Smooth muscle cell (in vitro differentiated cells): ENCODE results near the gene OR5P2. TPM values are rescaled to one million over a fixed set of nuclear protein-coding genes. Genes with fewer than 3 reads are reported as not detected.

Experiments used
- DNase-seq: peaks from one replicate; lab custom pipeline; 2025; ENCODE audit not compliant: unreplicated experiment; lab: John Stamatoyannopoulos, UW
- H2AFZ ChIP-seq: fragments of 200-600 bp; sonication (generic); 2 replicates; pipeline ENCODE4 v1.6.0; 2016; ENCODE audit warnings: antibody characterized with exemption, low read depth, mild to moderate bottlenecking
- H3F3A ChIP-seq: fragments of 200-600 bp; sonication (generic); 2 replicates; pipeline ENCODE4 v1.6.0; 2017; ENCODE audit warnings: antibody characterized with exemption, low read depth
- H3K27ac ChIP-seq: fragments of 200-600 bp; sonication (generic); 2 replicates; pipeline ENCODE4 v1.5.1; 2016; ENCODE audit warnings: low read depth, mild to moderate bottlenecking
- H3K27me3 ChIP-seq: fragments of 200-600 bp; sonication (generic); 2 replicates; pipeline ENCODE4 v1.6.1; 2016; ENCODE audit warnings: low read depth, mild to moderate bottlenecking
- H3K36me3 ChIP-seq: fragments of 200-600 bp; sonication (generic); 2 replicates; pipeline ENCODE4 v1.5.1; 2016; ENCODE audit warnings: low read depth
- H3K4me1 ChIP-seq: fragments of 200-600 bp; sonication (generic); 2 replicates; pipeline ENCODE4 v1.5.1; 2016; ENCODE audit warnings: low read depth
- H3K4me2 ChIP-seq: fragments of 200-600 bp; sonication (generic); 2 replicates; pipeline ENCODE4 v1.6.0; 2016; ENCODE audit warnings: mild to moderate bottlenecking
- H3K4me3 ChIP-seq: fragments of 200-600 bp; sonication (generic); 2 replicates; pipeline ENCODE4 v1.5.1; 2016; ENCODE audit warnings: mild to moderate bottlenecking
- H3K79me2 ChIP-seq: fragments of 200-600 bp; sonication (generic); 2 replicates; pipeline ENCODE4 v1.6.0; 2016; ENCODE audit warnings: low read depth, mild to moderate bottlenecking
- H3K9ac ChIP-seq: fragments of 200-600 bp; sonication (generic); 2 replicates; pipeline ENCODE4 v1.6.0; 2016; ENCODE audit warnings: low read depth
- H3K9me3 ChIP-seq: fragments of 200-600 bp; sonication (generic); replicated peaks from 2 replicates; pipeline ENCODE4 v1.5.1; 2016; ENCODE audit warnings: low read depth
- H4K20me1 ChIP-seq: fragments of 200-600 bp; sonication (generic); 2 replicates; pipeline ENCODE4 v1.6.0; 2016; ENCODE audit warnings: low read depth
- CTCF ChIP-seq: fragments of 200-600 bp; sonication (generic); IDR thresholded peaks from 2 replicates; pipeline ENCODE4 v1.5.1; 2017; ENCODE audit warnings: borderline replicate concordance, mild to moderate bottlenecking, antibody characterized with exemption; ENCODE audit not compliant: insufficient read depth, poor library complexity, severe bottlenecking
- WGBS: methylation state at CpG from one replicate; pipeline ENCODE4 v1.1.7; 2016; ENCODE audit warnings: low lambda C conversion rate; 5-methylcytosine and 5-hydroxymethylcytosine counted together
- polyA plus RNA-seq: library from polyadenylated mRNA; unstranded; fragments of >200 nt; fragmentation: Nextera tagmentation; extraction: Ambion mirVana; gene quantifications from 2 replicates; pipeline ENCODE4 v1.2.1, GENCODE V29; 2016
- total RNA-seq: library from RNA; depleted of rRNA; stranded (reverse); fragments of >200 nt; gene quantifications from 2 replicates; pipeline ENCODE4 v1.2.3, GENCODE V29; 2014

OR5P2 gene
- total RNA-seq (0.54 and 0.76 TPM in 2 replicates), polyA plus RNA-seq (0.45 TPM in 1 of 2 replicates, not detected in the other)

GRCh38 chr11:7796842-7797241 is at the start of gene OR5P2:
TSS of gene OR5P2 (minus strand) at chr11:7796942. CDS start at chr11:7796942, 0 bp downstream.
- H3K36me3 ChIP-seq: no peaks in the 10 kb centered on the region
- H2AFZ ChIP-seq: no peak within 1 kb of the TSS
- no peak within 1 kb of the TSS for H3K4me3 ChIP-seq
- no peak for TF ChIP-seq CTCF
- no peaks in the 10 kb centered on the region for H3K4me1 ChIP-seq
- no peak within 1 kb of the TSS for H3K27ac ChIP-seq
- no peaks in the 10 kb centered on the region for H3F3A ChIP-seq
- H3K79me2 ChIP-seq: no peaks in the 10 kb centered on the region
- H3K9ac ChIP-seq: no peak within 1 kb of the TSS
- no peak within 1 kb of the TSS for H3K4me2 ChIP-seq
- no peaks in the 10 kb centered on the region for H3K9me3 ChIP-seq
- WGBS: 91% methylated on average over 5 of the region's 5 CpGs
- no peak for DNase-seq
- no peaks in the 10 kb centered on the region for H3K27me3 ChIP-seq
- H4K20me1 ChIP-seq: no peaks in the 10 kb centered on the region

- Histone ChIP-seq H3K27me3 (no peaks in the 10 kb centered on the region), H3K9me3 (no peaks in the 10 kb centered on the region), H3K27ac (no peak overlapping the region), H3K4me2 (no peak overlapping the region), H3K36me3 (no peaks in the 10 kb centered on the region), H3K4me1 (no peaks in the 10 kb centered on the region), H3K79me2 (no peaks in the 10 kb centered on the region), H4K20me1 (no peaks in the 10 kb centered on the region), H3K9ac (no peak overlapping the region), H3K4me3 (no peak overlapping the region), H3F3A (no peaks in the 10 kb centered on the region), H2AFZ (no peak overlapping the region)
- no peak for TF ChIP-seq CTCF
- 92% methylated on average over 3 of the region's 3 CpGs for WGBS
- no peak for DNase-seq
Measured at GRCh38 chr11:7846003-7846402, 49.3 kb upstream of the OR5P2 start.

GRCh38 chr11:7844986-7845385 is 48.2 kb upstream of the OR5P2 start:
- Histone ChIP-seq H4K20me1 (no peaks in the 10 kb centered on the region), H3K4me2 (no peak overlapping the region), H3K27ac (no peak overlapping the region), H3K79me2 (no peaks in the 10 kb centered on the region), H3F3A (no peaks in the 10 kb centered on the region), H3K36me3 (no peaks in the 10 kb centered on the region), H3K9ac (no peak overlapping the region), H3K4me1 (no peaks in the 10 kb centered on the region), H3K27me3 (no peaks in the 10 kb centered on the region), H3K9me3 (no peaks in the 10 kb centered on the region), H2AFZ (no peak overlapping the region), H3K4me3 (no peak overlapping the region)
- no peak for DNase-seq
- WGBS: 55% methylated on average over 3 of the region's 3 CpGs
- no peak for TF ChIP-seq CTCF

GRCh38 chr11:7844521-7844920 is 47.8 kb upstream of the OR5P2 start:
- Histone ChIP-seq H3K27ac (no peak overlapping the region), H3K9me3 (no peaks in the 10 kb centered on the region), H3K27me3 (no peaks in the 10 kb centered on the region), H4K20me1 (no peaks in the 10 kb centered on the region), H3F3A (no peaks in the 10 kb centered on the region), H3K36me3 (no peaks in the 10 kb centered on the region), H3K79me2 (no peaks in the 10 kb centered on the region), H3K4me1 (no peaks in the 10 kb centered on the region), H3K4me3 (no peak overlapping the region), H2AFZ (no peak overlapping the region), H3K4me2 (no peak overlapping the region), H3K9ac (no peak overlapping the region)
- WGBS: 70% methylated on average over 1 of the region's 1 CpG
- no peak for DNase-seq
- no peak for TF ChIP-seq CTCF
